C1 segment of cervical spinal cord (tissue), 14 donors: ENCODE results near the gene IPO11.
"Not testable (repeated sequence)": the region's sequence is repeated elsewhere in the genome, so short reads cannot be mapped to it uniquely, and the experiment has no call there.

Experiments used
- DNase-seq, 14 donors: peaks; one replicate each; lab custom pipeline; 2025; lab: John Stamatoyannopoulos, UW

Gene IPO11

DNA sequence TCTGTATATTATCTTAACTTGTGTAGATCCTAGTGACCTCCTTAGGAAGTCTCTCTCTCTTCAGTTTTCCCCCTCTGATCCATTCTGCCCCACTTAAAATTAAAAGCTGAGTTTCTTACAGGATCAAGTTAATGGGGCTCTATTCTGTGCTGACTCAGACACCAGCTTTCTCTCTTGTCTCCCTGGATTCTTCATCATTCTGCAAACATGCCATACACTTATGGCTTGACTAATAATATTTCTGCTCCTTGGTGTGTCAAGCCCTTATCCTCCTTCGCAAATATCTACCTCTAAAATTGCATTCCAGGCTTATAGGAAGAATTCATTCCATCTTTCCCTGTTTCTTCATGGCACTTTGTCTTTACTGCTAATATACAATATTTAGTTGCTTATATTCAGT is 184.1 kb downstream of the IPO11 start:
- no peak for DNase-seq

DNA sequence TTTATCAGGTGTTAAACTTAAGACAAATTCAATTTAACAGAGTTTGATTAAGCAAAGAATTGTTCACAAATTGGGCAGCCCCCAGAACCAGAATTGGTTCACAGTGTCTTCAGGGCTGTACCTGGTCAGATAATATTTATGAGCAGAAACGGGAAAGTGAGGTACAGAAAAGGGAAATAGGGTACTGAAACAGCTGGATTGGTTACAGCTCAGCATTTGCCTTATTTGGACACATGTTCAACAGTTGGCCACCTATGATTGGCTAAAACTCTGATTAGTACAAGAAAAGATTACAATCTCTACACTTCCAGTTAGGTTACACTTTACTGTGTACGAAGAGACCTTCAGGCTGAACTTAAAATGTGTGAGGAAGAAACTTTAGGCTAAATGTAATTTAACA is 184.8 kb downstream of the IPO11 start:
- no peak for DNase-seq

DNA sequence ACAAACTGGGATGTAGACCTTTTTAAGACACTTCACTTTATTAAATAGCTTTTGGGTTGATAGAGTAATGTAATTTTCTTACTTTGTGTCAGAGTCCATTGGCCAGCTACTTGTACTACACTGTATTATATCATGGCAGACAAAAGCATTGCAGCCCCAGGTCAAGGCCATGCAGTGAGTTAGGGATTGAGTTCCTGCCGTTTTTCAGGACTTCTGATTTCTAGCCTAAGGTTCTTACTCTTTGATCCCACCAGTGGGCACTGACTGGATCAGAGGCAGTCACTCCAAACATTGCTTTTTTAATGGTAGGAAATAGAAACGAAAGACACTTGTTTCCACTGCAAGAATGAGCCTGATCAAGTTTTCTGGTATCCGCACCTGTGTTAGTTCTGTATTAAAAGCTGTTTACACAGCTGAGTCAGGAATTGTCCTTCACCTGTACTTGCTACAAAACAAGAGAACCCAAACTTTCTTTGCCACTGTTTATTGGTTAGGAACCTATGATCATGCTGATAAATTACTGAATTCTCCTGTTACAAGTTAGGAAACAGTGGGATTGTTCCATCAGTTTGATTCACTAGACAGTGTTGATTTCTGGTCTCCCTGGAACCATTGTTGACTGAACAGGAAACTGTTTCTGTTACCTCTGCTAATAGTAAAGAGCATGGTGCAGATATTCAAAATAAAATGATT is 188.1 kb downstream of the IPO11 start:
- DNase-seq: no peak

DNA sequence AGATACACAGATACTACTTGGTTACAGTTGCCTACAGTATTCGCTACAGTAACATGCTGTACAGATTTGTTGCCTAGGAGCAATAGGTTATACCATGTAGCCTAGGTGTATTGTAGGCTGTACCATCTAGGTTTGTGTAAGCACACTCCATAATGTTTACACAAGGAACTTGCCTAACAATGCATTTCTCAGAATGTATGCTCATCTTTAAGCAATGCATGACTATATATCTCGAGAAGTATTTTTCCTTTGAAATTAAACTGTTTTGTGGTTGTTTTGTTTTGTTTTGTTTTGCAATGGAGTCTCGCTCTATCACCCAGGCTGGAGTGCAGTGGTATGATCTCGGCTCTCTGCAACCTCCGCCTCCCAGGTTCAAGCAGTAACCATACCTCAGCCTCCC is 191.4 kb downstream of the IPO11 start:
- no peak for DNase-seq

DNA sequence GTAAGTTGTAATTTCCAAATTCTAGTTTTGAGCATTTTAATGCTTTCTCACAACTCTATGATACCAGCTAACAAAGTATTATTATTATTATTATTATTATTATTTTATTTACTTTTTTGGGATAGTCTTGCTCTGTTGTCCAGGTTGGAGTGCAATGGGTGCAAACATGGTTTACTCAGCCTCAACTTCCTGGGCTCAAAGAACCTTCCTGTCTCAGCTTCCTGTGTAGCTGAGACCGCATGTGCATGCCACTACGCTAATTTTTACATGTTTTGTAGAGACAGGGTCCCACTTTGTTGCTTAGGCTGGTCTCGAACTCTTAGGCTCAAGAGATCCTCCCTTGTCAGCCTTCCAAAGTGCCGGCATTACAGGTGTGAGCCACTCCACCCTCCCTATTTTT is 193.1 kb downstream of the IPO11 start:
- DNase-seq: no peak

DNA sequence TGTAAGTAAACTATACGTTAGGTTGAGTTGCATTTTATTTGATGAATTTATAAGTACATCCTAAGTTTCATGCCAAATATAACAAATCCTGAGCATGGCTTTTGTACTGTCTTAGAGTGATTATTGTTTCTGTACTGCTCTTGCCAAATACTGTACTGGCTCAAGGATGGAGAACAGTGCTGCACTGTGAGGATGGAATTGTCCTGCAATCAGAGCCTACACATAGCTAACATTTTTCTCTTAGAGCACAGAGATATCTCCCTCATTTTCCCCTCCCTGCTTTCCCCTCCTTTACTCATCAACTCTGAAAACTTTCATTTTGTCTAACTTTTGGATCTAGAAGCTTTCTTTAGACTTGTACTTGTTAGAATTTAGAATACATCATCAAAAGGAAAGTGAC is 194.3 kb downstream of the IPO11 start:
- DNase-seq: no peak

DNA sequence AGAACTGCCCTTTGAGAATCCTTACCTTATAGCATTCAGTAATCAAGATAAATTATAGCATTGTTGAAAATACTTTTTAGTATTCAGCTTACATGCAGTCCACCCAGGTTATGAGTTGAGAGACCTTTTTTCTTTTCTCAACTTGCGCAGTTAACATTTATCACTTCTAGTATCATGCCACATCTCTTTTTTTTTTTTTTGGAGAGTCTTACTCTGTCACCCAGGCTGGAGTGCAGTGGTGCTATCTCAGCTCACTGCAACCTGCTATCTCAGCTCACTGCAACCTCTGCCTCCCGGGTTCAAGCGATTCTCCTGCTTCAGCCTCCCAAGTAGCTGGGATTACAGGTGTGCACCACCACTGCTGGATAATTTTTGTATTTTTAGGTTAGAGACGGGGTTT is 195.1 kb downstream of the IPO11 start:
- no peak for DNase-seq

DNA sequence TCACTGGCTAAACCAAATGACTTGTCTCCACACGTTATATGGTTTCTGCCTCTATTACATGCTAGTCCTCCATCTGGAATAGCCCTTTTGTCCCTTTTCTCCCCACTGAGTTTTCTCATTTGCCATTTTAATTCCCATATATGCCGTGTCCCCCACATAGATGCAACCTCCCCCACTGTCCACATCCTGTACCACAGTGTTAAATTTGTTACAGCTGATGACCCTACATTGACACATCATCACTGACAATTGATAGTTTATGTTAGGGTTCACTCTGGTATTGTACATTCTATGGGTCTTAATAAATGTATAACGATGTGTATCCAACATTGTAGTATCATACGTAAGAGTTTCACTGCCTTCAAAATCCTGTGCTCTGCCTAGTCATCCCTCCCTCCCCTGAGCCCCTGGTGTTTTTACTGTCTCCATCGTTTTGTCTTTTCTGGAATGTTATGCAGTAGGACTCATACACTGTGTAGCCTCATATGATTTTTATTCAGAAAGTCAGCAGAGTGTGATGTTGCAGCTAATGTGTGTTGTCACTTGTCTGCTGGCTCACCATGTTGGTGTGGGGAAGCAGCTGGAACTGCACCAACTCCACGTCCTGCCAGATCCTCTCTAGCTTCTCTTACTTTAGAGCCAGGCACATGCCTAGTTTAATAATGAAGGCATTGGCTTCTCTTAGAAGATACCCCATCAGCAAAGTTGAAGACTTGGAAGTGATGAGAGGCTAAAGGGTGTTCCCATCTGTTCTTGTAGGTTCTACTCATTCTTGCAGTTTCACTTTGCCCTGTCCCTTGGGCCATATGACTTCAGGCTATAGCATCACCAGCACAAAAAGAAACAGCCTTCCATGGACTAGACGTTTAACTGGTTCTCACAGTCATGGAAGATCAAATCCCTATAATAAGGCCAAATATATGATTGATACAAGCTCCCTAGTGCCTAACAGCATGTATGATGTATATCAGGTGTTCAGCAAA is 196.3 kb downstream of the IPO11 start:
- DNase-seq: peak in 1 of 14 donors; percentile 41

DNA sequence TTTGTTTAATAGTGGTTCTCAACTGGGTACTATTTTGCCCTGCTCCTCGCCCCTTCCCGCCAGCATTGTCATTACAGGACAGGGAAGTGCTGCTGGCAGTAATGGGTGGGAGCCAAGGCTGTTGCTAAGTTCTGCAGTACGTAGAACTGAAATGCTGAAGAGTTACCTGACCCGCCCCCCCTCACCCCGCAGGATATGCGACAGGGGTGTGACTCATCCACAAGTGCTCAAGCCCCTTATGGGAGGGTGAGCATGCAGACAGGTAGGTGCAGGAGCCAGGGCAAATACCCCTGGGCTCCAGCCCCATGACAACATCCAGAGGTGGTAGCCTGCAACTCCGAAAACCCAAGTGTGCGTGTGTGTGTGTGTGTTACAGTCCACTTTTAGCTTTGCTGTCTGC is 201.8 kb downstream of the IPO11 start:
- no peak for DNase-seq

DNA sequence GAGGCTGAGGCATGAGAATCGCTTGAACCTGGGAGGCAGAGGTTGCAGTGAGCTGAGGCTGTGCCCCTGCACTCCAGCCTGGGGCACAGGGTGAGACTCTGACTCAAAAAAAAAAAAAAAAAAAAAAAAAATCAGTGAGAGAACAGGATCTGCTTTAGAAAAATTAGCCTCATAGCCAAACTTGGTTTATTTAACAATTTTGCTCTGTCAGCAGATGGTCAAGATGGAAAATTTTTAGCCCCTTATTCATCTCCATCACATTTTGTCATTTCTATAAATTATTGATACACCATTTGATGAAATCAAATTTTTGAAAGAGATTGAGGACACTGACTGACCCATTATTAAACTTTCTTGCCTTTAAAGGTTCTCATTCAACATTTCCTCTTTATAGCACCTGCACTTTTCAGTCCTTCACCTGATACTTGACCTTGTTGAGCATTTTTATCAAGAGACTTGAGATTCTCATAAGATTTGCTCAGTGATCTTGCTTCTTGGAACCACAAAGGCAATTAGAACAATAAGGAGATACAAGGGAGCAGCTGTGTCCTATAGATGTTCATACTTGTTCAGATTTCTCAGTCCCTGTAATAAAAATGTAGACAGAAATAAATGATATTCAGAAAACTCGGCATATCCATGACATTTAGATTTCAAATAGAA is 204.2 kb downstream of the IPO11 start:
- DNase-seq: no peak

DNA sequence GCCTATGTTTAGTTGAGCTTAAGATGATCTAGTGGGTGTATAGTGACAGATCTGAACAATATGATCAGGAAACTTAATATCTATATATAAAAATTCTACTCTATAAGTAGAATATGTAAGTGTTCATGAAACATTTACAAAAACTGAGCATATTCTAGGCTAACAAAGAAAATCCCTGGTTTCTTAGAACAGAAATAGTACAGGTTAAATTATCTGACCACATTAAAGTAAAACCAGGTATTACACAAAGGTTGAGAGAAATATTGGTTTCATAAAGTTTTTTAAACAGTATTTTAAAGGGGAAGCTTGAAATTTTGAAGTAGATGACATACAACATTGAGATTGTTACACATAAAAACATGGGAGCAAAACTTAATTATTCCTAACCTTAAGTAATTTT is 205.4 kb downstream of the IPO11 start:
- DNase-seq: no peak

DNA sequence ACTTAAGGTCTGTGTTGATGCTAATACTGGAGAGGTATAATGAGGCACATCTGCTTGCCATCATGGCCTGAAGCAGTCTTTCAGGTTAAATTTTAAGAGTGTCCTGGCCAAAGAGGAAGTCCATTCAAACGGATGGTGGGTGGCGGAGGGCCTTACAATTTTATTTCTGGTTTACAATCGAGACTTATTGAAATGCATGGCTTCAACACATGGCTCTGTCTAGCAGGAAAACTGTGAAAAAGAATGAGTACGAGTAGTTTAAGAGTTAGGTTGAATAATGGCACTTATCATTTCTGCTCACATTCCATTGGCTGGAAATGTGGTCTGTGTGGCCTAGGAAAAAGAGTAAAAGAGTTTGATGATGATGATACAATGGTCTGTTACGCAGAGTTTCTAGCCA is 208.2 kb downstream of the IPO11 start:
- DNase-seq: no peak

DNA sequence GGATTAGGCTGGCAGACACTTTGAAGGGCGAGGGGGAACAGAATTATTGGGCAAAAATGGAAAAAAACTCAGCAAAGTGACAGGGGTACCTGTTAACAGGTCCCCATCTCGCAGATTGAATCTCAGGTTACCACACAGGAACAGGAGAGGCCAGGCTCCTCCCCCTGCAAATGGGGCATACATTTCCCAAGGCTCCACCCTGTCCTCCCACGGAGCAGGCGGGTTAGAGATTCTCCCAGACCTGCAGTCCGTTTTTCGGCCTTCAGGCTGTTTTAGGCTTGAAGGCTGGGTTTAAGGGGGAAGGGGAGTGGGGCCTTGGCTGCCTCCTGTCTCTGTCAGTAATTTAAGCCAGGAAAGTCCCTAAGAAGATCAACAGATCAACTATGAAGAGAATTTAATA is 208.7 kb downstream of the IPO11 start:
- no peak for DNase-seq

DNA sequence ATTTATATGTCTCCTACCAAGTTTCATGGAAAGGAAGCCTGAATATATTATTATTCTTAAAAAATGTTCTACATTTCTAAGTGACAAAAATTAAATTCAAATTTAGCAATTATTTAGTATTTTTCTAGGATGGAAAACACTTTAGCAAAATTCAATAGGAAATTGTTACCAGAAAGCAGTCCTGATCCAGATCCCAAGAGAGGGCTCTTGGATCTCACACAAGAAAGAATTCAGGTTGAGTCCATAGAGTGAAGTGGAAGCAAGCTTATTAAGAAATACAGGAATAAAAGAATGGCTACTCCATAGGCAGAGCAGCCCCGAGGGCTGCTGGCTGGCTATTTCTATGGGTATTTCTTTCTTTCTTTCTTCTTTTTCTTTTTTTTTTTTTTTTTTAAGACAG is 210.7 kb downstream of the IPO11 start:
- no peak for DNase-seq

DNA sequence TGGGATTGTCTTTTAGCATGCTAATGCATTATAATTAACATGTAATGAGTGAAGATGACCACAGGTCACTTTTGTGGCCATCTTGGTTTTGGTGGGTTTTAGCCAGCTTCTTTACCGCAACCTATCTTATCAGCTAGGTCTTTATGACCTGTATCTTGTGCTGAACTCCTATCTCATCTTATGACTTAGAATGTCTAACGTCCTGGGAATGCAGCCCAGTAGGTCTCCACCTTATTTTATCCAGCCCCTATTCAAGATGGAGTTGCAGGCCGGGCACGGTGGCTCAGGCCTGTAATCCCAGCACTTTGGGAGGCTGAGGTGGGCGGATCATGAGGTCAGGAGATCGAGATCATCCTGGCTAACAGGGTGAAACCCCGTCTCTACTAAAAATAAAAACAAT is 211.9 kb downstream of the IPO11 start:
- not testable (repeated sequence) for DNase-seq

DNA sequence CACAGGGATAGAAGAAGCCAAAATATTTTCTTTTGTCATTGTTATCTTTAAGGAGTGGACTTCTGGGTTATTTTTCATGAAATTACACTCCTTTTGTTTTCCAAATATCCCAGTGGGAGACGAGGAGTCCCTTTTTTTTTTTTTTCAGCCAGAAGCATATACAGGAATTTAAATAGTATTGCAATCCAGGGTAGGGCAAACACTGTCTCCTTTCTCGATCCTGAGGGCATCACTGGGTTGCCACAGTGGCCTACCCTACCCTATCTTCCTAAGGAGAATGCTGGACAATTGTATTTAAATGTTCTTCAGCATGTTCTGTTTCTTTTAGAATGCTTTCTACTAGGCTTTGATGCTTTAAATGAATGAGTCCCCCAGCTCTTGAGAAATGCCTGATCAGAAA is 214.0 kb downstream of the IPO11 start:
- DNase-seq: no peak

DNA sequence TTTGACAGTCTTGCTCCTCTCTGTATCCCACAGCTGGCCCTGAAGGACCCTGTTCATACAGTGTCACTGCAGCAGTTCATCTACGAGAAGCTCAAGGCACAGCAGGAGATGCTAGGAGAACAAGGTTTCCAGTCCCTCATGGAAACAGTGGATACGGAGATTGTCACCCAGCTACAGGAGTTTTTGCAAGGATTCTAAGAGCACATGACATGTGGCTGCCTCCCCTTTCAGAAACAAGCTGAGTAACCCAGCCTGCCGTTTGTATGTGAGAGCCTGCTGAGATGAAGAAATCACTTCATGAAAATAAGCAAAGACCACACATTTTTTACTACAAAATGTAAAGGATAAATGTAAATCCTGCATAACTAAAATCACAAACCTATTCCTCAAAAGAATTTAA is 214.6 kb downstream of the IPO11 start:
- DNase-seq: no peak

DNA sequence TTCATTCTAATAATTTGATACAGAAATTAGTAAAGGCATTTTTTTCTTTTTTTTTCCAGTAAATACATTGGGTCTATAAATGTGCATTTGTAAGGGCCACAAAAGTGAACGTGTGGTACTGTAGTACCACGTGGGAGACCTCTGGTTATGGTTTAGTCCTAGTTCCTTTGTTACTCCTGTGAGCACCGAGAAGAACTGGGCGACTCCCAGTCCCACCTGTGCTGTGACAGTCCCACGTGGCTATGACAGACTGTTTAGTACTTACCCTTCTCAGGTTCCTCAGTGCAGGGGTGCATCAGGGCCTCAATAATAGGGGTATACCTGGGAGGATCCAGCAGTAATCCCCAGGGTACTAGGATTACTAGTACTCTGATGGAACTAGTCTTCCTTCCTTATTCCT is 215.3 kb downstream of the IPO11 start:
- no peak for DNase-seq

DNA sequence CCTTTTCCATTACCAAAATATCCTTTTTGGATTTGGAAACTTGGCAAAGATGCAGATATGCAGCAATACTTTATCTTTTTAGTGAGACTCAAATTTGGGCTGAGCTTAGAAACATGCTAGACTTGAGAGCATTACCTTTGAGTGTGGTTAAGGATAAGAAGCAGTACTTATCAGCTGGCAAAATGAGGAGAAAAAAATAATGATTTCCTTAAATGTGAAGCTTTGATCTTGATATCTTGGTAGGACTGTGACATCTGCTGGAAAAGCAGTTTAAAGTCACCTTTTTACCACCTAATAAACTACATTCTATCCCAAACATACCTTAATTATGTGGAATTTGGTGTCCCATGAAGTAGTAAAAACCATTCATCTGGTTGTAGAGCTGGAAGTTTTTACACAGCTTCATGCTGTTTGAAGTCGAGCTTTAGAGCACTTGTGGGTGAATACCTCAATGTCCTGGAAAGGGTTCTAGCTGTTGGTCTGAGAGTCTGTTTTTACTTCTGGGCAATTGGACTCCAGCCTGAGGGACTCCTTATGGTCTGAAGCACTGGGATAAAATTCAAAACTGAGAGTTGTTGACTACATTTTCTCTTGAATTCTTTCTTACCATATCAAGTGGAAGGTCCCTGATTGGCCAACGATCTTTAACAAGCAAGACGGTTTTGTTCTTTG is 219.5 kb downstream of the IPO11 start:
- DNase-seq: no peak

DNA sequence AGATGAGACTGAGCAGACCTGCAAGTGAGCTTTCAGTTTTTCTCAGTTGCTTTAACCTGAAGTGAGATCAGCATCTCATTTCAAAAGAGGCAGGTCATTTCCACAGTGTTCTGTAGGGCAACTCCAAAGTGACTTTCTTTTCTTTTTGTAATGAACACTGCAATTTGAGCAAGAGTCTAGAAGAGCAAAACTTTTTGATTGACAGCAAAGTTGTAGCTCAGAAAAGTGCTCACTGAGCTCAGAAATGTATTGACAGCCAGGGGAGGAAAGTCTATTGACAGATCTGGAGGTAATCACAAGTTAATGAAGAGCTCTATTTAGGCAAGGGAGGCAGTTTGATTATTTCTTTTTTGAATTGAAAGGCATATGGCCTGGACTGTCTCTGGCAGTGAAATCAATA is 220.7 kb downstream of the IPO11 start:
- no peak for DNase-seq

DNA sequence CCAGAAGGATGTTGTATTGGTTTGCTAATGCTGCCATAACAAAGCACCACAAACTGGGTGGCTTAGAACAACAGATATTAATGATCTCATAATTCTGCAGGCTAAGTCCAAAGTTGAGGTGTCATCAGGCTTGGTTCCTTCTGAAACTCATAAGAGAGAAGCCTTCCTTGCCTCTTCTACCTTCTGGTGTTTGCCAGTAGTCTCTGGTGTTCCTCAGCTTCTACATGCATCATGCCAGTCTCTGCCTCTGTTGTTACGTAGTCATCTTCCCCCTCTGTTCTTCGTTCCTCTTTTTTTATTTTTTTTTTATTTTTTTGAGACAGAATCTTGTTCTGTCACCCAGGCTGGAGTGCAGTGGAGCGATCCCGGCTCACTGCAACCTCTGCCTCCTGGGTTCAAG is 227.9 kb downstream of the IPO11 start:
- no peak for DNase-seq

DNA sequence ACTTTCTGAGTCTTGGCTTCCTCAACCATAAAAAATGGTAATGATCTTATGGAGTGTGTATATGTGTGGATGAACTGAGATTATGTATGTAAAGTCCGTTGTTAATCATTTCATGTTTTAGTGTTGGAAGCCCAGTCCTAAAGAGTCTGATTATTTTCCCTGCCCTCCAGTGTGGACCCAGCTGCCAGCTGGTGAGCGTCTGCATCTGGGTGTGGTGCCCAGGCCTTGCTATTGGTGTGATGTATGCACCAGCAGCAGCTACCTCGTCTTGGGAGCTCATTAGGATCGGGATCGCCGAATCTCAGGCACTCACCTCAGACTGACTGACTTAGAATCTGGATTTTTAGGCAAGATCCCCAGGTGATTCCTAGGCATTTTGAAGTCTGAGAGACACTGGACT is 229.9 kb downstream of the IPO11 start:
- DNase-seq: no peak
